Fibroblast of skin of right biceps (primary cell): ENCODE data around the gene SMARCA4.
A peak's percentile ranks its signal among the peaks of the same experiment; 100 is the strongest.
"Not testable (repeated sequence)": the region's sequence is repeated elsewhere in the genome, so short reads cannot be mapped to it uniquely, and the experiment has no call there.

ENCODE experiments used
- DNase-seq: peaks from one replicate; pipeline ENCODE4 v3.0.0-alpha.2; 2013

The SMARCA4 gene

GRCh38 chr19:10929402-10929794 is 31.4 kb upstream of the SMARCA4 start:
- DNase-seq, result no peak

DNA sequence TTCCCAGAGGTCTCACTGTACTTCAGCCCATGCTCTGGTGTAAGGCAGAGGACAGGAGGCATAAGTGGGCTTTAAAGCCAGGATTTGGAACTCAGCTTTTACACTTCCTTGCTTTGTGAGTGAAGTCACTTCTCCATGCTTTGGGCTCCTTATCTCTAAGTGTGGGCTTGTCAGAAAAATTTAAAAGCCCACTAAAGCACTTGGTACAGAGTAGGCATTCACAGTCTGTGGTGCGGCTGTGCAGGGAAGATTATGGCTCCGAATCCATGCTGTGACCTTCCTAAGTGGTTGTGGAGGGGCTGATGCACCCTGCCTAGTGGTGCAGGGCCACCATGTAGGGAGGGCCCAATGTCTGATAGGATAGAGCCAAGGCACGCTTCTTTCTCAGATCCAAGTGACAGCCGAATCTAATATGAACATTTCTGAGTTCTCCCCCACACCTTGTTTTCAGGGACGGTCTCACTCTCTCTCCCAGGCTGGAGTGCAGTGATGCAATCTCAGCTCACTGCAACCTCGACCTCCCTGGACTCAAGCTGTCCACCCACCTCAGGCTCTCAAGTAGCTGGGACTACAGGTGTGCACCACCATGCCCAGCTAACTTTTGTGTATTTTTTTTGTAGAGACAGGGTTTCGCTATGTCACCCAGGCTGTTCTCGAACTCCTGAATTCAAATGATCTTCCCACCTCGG is 25.3 kb upstream of the SMARCA4 start:
- no peak for DNase-seq

- peak; percentile 77 for DNase-seq
These were observed 24.2 kb upstream of the SMARCA4 start for GRCh38 chr19:10936661-10937084.

DNA sequence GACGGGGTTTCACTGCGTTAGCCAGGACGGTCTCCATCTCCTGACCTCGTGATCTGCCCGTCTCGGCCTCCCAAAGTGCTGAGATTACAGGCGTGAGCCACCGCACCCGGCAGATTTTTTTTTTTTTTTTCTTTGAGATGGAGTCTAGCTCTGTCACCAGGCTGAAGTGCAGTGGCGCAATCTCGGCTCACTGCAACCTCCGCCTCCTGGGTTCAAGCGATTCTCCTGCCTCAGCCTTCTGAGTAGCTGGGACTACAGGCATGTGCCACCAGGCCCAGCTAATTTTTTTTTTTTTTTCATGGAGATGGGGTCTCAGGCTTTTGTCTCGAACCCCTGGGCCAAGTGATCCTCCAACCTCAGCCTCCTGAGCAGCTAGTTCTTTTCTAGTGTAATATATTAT is 19.2 kb upstream of the SMARCA4 start:
- not testable (repeated sequence) for DNase-seq

DNA sequence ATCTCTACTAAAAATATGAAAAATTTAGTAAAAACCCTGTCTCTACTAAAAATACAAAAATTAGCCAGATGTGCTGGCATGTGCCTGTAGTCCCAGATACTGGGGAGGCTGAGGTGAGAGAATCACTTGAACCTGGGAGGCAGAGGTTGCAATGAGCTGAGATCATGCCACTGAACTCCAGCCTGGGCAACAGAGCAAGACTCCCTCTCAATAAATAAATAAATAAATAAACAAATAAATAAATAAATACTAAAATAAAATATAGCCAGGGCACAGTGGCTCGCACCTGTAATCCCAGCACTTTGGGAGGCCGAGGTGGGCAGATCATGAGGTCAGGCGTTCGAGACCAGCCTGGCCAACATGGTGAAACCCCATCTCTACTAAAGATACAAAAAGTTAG is 17.4 kb upstream of the SMARCA4 start:
- DNase-seq, result not testable (repeated sequence)

DNA sequence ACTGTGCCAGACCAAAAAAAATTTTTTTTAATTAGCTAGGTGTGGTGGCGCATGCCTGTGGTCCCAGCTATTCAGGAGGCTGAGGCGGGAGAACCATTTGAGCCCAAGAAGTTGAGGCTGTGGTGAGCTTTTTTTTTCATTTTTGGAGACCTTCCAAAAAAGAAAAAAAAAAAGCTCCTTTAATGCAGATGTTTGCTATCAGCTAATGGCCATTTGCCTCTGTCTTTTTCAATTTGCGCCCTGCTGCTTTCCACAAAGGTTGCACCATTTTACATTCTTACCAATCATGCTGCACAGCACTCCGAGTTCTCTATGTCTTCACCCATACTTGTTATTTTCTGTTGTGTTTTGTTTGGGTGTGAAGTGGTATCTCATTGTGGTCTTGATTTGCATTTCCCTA is 15.6 kb upstream of the SMARCA4 start:
- DNase-seq, result no peak

DNA sequence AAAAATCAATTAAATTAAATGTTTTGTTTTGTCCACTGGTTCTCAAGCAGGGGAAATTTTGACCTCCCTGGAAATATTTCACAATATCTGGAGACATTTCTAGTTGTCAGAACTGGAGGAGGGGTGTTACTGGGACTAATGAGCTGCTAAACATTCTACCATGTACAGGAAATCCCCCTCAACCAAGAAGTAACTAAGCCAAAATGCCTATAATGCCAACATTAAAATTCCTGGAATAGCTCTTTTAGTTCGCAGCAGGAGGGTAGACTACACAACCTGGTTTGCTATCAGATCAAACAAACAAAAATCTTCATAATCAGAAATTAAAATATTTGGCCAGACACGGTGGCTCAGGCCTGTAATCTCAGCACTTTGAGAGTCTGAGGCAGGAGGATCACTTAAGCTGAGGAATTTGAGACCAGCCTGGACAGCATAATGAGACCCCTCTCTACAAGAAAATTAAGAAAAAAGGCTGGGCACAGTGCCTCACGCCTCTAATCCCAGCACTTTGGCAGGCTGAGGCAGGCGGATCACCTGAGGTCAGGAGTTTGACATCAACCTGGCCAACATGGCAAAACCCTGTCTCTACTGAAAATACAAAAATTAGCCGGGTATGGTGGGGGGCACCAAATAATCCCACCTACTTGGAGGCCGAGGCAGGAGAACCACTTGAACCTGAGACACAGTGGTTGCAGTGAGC is 13.7 kb upstream of the SMARCA4 start:
- peak; percentile 74 for DNase-seq

DNA sequence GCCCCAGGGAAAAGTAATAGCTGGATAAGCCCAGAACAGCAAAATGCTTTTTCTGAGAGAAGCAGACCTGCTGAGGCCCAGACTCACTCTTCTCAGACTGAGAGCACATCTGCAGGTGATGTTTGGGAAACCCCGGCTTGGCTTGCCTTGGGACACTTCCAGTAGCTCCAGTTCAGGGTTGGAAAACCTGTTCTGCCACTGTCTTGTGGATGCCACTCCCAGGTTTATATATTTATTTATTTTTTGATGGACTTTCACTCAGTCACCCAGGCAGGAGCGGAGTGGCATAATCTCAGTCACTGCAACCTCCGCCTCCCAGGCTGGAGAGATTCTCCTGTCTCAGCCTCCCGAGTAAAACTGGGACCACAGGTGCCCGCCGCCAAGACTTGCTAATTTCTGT is 8.0 kb upstream of the SMARCA4 start:
- no peak for DNase-seq

GRCh38 chr19:10959277-10959968 is 1.4 kb upstream of the SMARCA4 start:
- not testable (repeated sequence) for DNase-seq

- peak; percentile 27 for DNase-seq
These were observed 437 bp downstream of the SMARCA4 start for GRCh38 chr19:10961073-10961860.

DNA sequence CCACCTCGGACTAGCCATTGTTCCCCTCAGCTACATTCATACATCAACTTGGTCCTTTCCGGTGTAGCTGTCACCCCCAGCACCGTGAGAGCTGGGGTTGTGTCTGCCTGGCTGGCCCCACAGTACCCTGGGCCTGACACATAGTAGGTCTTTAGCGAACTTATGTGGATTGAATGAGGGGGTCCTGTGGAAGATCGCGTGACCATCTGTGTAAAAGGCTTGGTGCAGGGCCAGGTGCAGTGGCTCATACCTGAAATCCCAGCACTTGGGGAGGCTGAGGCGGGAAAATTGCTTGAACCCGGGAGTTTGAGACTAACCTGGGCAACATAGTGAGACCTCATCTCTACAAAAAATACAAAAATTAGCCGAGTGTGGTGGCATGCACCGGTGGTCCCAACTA is 2.0 kb downstream of the SMARCA4 start:
- DNase-seq, result no peak

DNA sequence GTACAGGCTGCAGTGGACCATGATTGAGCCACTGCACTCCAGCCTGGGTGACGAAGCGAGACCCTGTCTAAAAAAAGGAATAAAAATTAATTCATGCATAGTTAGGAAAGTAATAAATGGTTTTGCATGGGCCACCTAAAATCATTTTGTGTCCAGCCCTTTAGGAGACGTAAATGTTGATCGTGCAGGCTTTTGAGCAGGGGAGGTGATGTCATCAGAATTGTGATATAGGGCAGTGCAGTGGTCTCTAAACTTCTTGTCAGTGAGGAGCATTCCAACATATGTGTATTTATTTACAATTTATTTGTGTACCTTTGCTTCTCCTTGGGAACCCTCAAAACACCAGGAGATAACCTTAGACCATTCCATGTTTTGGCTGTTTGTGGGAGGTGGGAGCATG is 3.0 kb downstream of the SMARCA4 start:
- DNase-seq, result no peak

DNA sequence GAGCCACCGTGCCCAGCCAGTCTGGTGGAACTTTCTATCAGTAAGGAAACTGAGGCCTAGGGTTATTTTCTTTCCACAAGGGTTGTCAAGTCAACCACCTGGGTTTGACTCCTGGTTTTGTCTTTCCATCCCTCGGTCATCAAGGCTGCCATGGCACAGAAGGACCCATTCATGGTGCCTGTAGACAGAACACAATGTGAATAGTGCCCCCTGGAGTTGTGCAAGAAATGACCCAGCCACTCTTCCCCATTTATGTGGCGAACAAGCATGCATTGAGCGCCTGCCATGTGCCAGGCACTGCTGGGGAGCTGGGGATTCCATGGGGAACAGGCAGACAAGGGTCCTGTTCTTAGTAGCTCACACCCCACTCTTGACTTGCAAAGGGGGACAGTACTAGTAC is 4.1 kb downstream of the SMARCA4 start:
- DNase-seq, result no peak

GRCh38 chr19:10965398-10965797 is 4.6 kb downstream of the SMARCA4 start:
- DNase-seq, result no peak

- no peak for DNase-seq
These were observed 6.0 kb downstream of the SMARCA4 start for GRCh38 chr19:10966809-10967208.

DNA sequence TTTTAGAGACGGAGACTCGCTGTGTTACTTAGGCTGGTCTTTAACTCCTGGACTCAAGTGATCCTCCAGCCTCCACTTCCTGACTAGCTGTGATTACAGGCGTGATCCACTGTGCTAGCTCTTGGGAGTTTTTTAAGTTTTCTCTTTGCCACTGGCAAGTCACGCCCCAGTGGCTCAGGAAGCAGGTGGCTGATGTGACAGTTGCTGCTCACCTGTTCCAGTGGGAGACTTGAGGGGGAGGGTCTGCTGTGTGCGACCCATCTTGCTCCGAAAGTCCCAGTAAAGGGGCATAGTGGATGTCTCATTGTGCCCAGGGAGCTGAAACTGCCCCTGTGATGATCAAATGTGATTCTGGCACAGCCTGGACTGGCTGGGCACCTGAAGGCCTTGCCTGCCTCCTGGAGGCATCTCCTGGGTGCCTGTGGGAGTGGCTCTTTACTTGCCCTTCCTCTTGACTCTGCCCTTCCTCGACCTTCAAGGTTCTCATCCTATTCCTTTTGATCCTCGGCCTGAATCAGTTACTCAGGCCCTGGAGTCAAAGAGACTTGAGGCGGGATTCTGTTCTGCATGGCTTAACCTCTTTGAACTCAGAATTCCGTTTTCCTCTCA is 7.8 kb downstream of the SMARCA4 start:
- no peak for DNase-seq

DNA sequence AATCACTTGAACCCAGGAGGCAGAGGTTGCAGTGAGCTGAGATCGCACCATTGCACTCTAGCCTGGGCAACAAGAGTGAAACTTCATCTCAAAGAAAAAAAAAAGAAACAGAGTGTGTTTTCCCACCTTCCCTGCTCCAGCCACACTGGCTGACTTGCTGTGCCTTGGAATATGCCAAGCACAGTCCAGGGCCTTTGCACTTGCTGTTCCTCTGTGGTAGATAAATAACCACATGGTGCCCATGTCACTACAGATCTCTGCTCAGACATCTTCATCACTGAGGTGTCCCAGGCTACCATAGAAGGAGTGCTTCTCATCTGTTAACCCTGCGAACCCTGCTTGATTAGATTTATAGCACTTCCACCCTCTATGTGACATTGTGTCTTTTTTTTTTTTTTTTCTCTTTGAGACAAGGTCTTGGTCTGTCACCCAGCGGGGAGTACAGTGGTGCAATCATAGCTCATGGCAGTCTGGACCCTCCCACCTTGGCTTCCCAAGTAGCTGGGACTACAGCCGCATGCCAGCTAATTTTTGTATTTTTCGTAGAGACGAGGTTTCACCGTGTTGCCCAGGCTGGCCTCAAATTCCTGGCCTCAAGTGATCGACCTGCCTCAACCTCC is 10.4 kb downstream of the SMARCA4 start:
- DNase-seq, result no peak

GRCh38 chr19:10975374-10976130 is 14.7 kb downstream of the SMARCA4 start:
- DNase-seq, result no peak

DNA sequence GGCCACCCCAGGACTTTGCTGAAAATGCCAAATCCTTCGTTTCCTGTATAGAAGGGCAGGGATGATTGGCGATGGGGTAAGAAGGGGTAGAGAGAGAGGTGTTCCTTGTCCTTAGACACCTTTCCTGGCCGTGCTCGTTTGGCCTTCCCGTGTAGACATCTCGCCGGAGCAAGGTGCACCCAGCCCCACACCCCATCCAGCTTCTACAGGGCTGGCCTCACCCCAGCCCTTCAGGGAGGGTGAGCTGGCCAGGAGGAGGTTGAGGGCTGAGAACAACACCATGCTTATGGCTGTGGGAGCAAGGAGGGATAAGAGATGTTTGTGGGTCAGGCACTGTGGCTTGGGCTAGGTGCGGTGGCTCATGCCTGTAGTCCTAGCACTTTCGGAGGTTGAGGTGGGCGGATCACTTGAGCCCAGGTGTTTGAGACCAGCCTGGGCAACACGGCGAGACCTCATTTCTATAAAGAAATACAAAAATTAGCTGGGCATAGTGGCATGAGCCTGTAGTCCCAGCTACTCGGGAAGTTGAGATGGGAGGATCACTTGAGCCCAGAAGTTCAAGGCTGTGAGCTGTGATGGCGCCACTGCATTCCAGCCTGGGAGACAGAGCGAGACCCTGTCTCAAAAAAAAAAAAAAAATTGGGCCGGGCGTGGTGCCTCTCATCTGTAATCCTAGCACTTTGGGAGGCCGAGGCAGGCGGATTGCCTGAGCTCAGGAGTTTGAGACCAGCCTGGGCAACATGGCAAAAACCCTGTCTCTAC is 15.5 kb downstream of the SMARCA4 start:
- DNase-seq, result no peak

DNA sequence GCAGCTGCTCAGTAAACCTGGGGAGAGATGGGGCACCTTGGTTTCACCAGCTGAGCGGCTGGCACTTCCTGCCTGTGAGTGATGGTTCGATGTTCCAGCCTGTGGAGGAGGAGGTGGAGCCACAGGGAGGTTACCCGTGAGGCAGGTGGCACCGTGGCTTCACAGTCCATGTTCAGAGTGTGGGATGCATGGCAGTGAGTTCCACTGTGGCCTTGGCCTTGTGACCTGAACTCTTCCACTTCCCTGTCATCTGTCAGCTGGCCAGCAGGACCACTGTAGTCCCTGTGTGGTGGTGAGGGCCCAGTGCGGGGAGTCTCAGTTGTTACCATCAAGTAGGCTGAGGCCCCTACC is 16.9 kb downstream of the SMARCA4 start:
- DNase-seq, result no peak

DNA sequence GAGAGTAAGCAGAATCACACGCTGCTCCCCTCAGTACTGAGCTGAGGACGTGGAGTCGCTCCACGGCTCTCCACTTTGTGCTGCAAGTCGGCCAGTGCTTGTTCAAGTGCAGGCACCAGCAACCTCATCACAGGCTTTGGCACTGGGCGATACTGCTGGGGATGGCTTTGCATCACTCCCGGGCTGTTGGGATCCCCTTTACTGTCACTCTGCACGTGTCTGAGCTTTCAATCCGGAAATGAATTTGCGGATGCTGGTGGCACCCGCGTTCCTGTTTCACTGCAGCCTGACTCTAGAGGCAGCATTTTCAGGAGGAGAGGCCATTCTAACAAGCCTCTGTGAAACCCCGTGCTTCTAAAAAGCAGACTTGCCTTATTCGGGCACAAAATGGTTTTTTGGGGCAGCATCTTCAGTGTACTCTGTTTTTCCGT is 19.1 kb downstream of the SMARCA4 start:
- DNase-seq, result no peak
